ENCODE data around the gene JPH2.
"Not testable (repeated sequence)": the region's sequence is repeated elsewhere in the genome, so short reads cannot be mapped to it uniquely, and the experiment has no call there.

JPH2 gene

DNA sequence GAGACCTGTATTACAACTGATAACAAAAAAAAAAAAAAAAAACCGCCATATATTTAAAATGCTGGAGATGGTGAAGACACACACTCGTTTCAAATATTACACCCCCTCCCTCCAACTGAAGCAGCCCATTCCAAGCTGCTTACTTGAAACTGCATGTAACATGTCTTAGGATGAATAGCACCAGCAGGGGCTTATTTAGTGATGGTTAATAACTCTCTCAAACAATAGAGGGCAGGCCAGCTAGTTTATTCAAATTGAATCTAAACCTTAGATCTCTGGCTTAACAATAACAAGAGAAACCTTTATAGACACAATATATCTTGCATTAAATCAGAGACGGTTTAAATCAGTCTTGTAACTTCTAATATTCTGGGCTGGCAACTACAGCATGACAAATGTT lies 9.3 kb upstream of the JPH2 start:
- Histone ChIP-seq H3K27ac (no peak overlapping the region), H2AFZ (ENCODE audit: low read depth) (no peak overlapping the region), H3K4me3 (IDR thresholded peaks at IDR 0.05; ENCODE audit: insufficient read depth, low read depth, low read length) (no peak overlapping the region), H3K4me2 (no peak overlapping the region), H3K4me1 (ENCODE audit: low read depth, poor library complexity, severe bottlenecking) (peaks cover 7% of the 10 kb centered on the region), H4K20me1 (ENCODE audit: insufficient read depth) (no peaks in the 10 kb centered on the region), H3K27me3 (ENCODE audit: insufficient read depth, low read depth) (no peaks in the 10 kb centered on the region), H3K79me2 (ENCODE audit: insufficient read depth, low read depth) (peaks cover 7% of the 10 kb centered on the region), H3K36me3 (ENCODE audit: insufficient read depth) (peaks cover 5% of the 10 kb centered on the region; the same call in 1 of the 2 replicates), H3K9ac (no peak overlapping the region)
- TF ChIP-seq, protein P1, sequence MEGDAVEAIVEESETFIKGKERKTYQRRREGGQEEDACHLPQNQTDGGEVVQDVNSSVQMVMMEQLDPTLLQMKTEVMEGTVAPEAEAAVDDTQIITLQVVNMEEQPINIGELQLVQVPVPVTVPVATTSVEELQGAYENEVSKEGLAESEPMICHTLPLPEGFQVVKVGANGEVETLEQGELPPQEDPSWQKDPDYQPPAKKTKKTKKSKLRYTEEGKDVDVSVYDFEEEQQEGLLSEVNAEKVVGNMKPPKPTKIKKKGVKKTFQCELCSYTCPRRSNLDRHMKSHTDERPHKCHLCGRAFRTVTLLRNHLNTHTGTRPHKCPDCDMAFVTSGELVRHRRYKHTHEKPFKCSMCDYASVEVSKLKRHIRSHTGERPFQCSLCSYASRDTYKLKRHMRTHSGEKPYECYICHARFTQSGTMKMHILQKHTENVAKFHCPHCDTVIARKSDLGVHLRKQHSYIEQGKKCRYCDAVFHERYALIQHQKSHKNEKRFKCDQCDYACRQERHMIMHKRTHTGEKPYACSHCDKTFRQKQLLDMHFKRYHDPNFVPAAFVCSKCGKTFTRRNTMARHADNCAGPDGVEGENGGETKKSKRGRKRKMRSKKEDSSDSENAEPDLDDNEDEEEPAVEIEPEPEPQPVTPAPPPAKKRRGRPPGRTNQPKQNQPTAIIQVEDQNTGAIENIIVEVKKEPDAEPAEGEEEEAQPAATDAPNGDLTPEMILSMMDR (conservative IDR thresholded peaks at IDR 0.05; ENCODE audit: low read depth, low read length), result no peak

GRCh38 chr20:44195605-44196004 lies 8.6 kb upstream of the JPH2 start:
- Histone ChIP-seq H3K4me3 (IDR thresholded peaks at IDR 0.05; ENCODE audit: insufficient read depth, low read depth, low read length) (no peak overlapping the region), H3K27ac (no peak overlapping the region), H3K36me3 (ENCODE audit: insufficient read depth) (peaks cover 5% of the 10 kb centered on the region; the same call in 1 of the 2 replicates), H3K4me2 (no peak overlapping the region), H3K79me2 (ENCODE audit: insufficient read depth, low read depth) (peaks cover 6% of the 10 kb centered on the region), H3K27me3 (ENCODE audit: insufficient read depth, low read depth) (no peaks in the 10 kb centered on the region), H3K9ac (no peak overlapping the region), H4K20me1 (ENCODE audit: insufficient read depth) (no peaks in the 10 kb centered on the region), H2AFZ (ENCODE audit: low read depth) (no peak overlapping the region), H3K4me1 (ENCODE audit: low read depth, poor library complexity, severe bottlenecking) (peaks cover under 1% of the 10 kb centered on the region)
- TF ChIP-seq, protein P1 (conservative IDR thresholded peaks at IDR 0.05; ENCODE audit: low read depth, low read length), result no peak

DNA sequence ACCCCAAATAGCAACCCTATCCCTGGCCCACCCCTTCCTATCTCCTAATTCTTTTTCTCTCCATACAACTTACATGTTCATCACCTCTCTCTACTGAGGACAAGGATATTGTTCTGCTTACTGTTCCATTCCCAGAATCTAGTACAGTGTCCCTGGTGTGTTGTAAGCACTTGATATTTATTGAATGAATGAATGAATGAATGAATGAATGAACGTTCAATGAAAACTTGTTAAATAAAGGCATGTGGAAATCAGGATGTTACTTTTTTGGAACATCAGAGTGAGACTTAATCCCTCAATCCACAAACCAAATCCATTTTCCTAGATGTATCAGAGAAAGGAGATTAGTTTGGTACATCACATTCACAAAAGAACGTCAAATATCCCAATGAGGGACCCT lies 6.8 kb upstream of the JPH2 start:
- Histone ChIP-seq H3K4me2 (no peak overlapping the region), H3K27me3 (ENCODE audit: insufficient read depth, low read depth) (no peaks in the 10 kb centered on the region), H3K36me3 (ENCODE audit: insufficient read depth) (no peaks in the 10 kb centered on the region), H2AFZ (ENCODE audit: low read depth) (no peak overlapping the region), H3K79me2 (ENCODE audit: insufficient read depth, low read depth) (no peaks in the 10 kb centered on the region), H3K4me3 (IDR thresholded peaks at IDR 0.05; ENCODE audit: insufficient read depth, low read depth, low read length) (no peak overlapping the region), H3K4me1 (ENCODE audit: low read depth, poor library complexity, severe bottlenecking) (no peaks in the 10 kb centered on the region), H3K27ac (no peak overlapping the region), H3K9ac (no peak overlapping the region), H4K20me1 (ENCODE audit: insufficient read depth) (no peaks in the 10 kb centered on the region)
- TF ChIP-seq, protein P1 (conservative IDR thresholded peaks at IDR 0.05; ENCODE audit: low read depth, low read length), result no peak

- not testable (repeated sequence) for H3K4me3 ChIP-seq (IDR thresholded peaks at IDR 0.05; ENCODE audit: insufficient read depth, low read depth, low read length); H3K36me3 ChIP-seq (ENCODE audit: insufficient read depth); H3K79me2 ChIP-seq (ENCODE audit: insufficient read depth, low read depth); H3K4me2 ChIP-seq; H3K9ac ChIP-seq; H3K27ac ChIP-seq; H3K27me3 ChIP-seq (ENCODE audit: insufficient read depth, low read depth); H2AFZ ChIP-seq (ENCODE audit: low read depth); H4K20me1 ChIP-seq (ENCODE audit: insufficient read depth); H3K4me1 ChIP-seq (ENCODE audit: low read depth, poor library complexity, severe bottlenecking)
Observed at GRCh38 chr20:44191640-44192039, 4.7 kb upstream of the JPH2 start.

- H2AFZ ChIP-seq (ENCODE audit: low read depth); H3K27me3 ChIP-seq (ENCODE audit: insufficient read depth, low read depth); H3K4me3 ChIP-seq (IDR thresholded peaks at IDR 0.05; ENCODE audit: insufficient read depth, low read depth, low read length); H4K20me1 ChIP-seq (ENCODE audit: insufficient read depth); H3K36me3 ChIP-seq (ENCODE audit: insufficient read depth); H3K4me1 ChIP-seq (ENCODE audit: low read depth, poor library complexity, severe bottlenecking); H3K9ac ChIP-seq; H3K79me2 ChIP-seq (ENCODE audit: insufficient read depth, low read depth); H3K4me2 ChIP-seq; H3K27ac ChIP-seq: not testable (repeated sequence)
- TF ChIP-seq, protein P1 (conservative IDR thresholded peaks at IDR 0.05; ENCODE audit: low read depth, low read length), result peak; percentile 88
Observed at GRCh38 chr20:44190197-44190852, 3.3 kb upstream of the JPH2 start.
